Measurements from ENCODE around the gene KLHL30. TPM values are rescaled to one million over a fixed set of nuclear protein-coding genes. Genes with fewer than 3 reads are reported as not detected.

Gene KLHL30
- polyA plus RNA-seq, 1 donor: 20.7 TPM

DNA sequence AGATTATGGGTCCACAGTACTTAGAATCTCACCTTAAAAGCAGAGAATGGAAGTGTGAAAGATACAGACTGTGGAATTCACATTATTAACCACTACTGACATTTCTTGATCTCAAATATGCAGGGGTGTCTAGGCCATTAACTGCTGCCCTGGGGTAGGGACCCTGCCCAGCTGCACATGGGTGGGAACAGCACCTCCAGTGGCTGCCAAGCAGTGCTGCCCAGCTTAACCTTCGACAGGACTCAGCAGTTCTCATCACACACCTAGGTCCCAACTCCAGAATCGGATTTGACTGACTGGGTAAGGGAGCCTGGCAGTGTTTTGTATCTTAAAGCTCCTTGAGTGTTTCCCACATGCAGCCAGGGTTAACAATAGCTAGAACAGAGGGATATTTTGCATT lies 35.2 kb downstream of the KLHL30 start:
- DNase-seq (ENCODE audit: low read depth): no peak

GRCh38 chr2:238174291-238174690 lies 35.8 kb downstream of the KLHL30 start:
- no peak for DNase-seq (ENCODE audit: low read depth)

GRCh38 chr2:238174701-238175100 lies 36.2 kb downstream of the KLHL30 start:
- no peak for DNase-seq (ENCODE audit: low read depth)

- no peak for DNase-seq (ENCODE audit: low read depth)
Observed at GRCh38 chr2:238176613-238177012, 38.1 kb downstream of the KLHL30 start.

- DNase-seq (ENCODE audit: low read depth): no peak
Observed at GRCh38 chr2:238180554-238180953, 42.1 kb downstream of the KLHL30 start.

GRCh38 chr2:238182362-238182761 lies 43.9 kb downstream of the KLHL30 start:
- DNase-seq (ENCODE audit: low read depth): no peak

GRCh38 chr2:238183821-238184220 lies 45.4 kb downstream of the KLHL30 start:
- DNase-seq (ENCODE audit: low read depth): no peak

DNA sequence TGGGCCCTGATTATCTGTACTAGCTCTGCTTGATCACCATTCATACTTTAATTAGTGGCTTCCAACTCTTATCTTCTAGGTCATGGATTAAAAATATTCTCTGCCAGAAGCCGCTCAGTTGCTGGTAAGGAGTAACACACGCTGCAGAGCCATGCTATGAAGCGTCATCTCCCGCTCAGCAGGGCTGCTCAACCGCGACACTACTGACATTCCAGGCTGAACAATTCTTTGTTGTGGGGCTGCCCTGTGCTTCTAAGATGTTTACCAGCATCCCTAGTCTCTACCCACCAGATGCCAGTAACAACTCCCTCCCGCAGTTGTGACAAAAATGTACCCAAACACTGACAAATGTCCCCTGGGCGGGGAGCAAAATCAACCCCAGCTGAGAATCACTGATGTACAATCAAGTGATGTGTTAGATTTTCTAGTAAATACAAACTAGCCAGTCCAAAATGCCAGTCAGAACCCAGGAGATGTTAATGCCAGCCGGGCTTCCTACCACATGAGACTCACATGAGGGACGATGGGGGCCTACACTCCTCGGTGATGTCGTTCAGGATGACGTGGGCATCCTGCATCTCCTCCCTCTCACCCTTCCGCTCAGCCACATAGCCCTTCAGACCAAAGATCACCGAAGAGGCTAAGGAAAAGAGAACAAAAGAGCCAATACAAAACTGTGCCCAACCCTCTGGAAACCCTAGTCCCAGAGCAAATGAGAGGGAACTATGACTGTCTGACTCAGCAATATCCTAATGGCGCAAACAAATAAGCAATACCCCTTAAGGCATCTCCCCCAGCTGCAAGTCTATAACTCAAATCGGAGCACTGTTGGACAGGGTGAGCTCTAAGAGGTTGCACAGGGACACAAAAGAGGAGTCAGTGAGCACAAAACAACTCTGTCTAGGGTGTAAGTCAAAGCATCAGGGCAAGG lies 49.4 kb downstream of the KLHL30 start:
- no peak for DNase-seq (ENCODE audit: low read depth)

DNA sequence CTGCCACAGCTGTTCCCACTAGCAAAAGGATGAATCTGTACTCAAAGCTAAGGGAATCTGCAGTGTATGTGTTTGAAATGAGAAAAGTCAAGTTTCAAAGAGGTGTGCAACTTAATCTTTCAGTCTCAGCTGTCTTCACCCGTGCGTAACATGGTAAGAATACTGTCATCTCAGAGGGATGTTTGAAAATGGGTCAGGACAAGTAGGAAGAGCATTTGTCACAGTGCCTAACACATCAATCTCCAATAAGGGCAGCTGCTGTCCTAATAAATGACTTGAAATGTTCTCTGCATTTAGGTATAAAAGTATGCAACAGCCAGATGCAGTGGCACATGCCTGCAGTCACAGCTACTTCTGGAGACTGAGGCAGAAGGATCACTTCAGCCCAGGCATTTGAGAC lies 52.0 kb downstream of the KLHL30 start:
- DNase-seq (ENCODE audit: low read depth): no peak

Other genes with a start within 250 kb of the KLHL30 start
- 37.4 TPM for gene UBE2F, start 171.7 kb upstream of the KLHL30 start, polyA plus RNA-seq (ENCODE audit: insufficient read length)
- gene SCLY, start 77.7 kb upstream of the KLHL30 start, polyA plus RNA-seq (ENCODE audit: insufficient read length): 8.0 TPM
- gene ESPNL, start 38.3 kb upstream of the KLHL30 start, polyA plus RNA-seq (ENCODE audit: insufficient read length): 2.6 TPM
- gene ERFE, start 20.3 kb downstream of the KLHL30 start, polyA plus RNA-seq (ENCODE audit: insufficient read length): 11.2 TPM
- 35.1 TPM for gene ILKAP, start 65.0 kb downstream of the KLHL30 start, polyA plus RNA-seq (ENCODE audit: insufficient read length)
- 19.5 TPM for gene HES6, start 101.4 kb downstream of the KLHL30 start, polyA plus RNA-seq (ENCODE audit: insufficient read length)
- gene PER2, start 149.9 kb downstream of the KLHL30 start, polyA plus RNA-seq (ENCODE audit: insufficient read length): 4.1 TPM
- gene TRAF3IP1, start 181.8 kb downstream of the KLHL30 start, polyA plus RNA-seq (ENCODE audit: insufficient read length): 6.1 TPM